ENCODE data around the gene NCKAP5.

The NCKAP5 gene

GRCh38 chr2:132668189-132668823 is 900.0 kb downstream of the NCKAP5 start:
- H3K4me3 ChIP-seq (ENCODE audit: low read length) = no peak overlapping the region
- no peak for DNase-seq (ENCODE audit: low read depth)
- TF ChIP-seq CTCF (IDR thresholded peaks at IDR 0.05; ENCODE audit: insufficient read depth, low read depth, low read length, missing control alignments) = no peak

- no peak for TF ChIP-seq CTCF (IDR thresholded peaks at IDR 0.05; ENCODE audit: insufficient read depth, low read depth, low read length, missing control alignments)
- DNase-seq (ENCODE audit: low read depth) = no peak
- no peak overlapping the region for H3K4me3 ChIP-seq (ENCODE audit: low read length)
Observed at GRCh38 chr2:132667706-132668105, 900.6 kb downstream of the NCKAP5 start.

- no peak for DNase-seq (ENCODE audit: low read depth)
- TF ChIP-seq CTCF (IDR thresholded peaks at IDR 0.05; ENCODE audit: insufficient read depth, low read depth, low read length, missing control alignments) = no peak
Observed at GRCh38 chr2:132665401-132666140, 902.7 kb downstream of the NCKAP5 start.

GRCh38 chr2:132664096-132664495 is 904.2 kb downstream of the NCKAP5 start:
- DNase-seq (ENCODE audit: low read depth) = no peak
- no peak for TF ChIP-seq CTCF (IDR thresholded peaks at IDR 0.05; ENCODE audit: insufficient read depth, low read depth, low read length, missing control alignments)
- no peak overlapping the region for H3K4me3 ChIP-seq (ENCODE audit: low read length)

More at GRCh38 chr2:132665401-132666140, 902.7 kb downstream of the NCKAP5 start:
- H3K4me3 ChIP-seq (ENCODE audit: low read length) = no peak overlapping the region

- H3K4me3 ChIP-seq (ENCODE audit: low read length) = no peak overlapping the region
- no peak for DNase-seq (ENCODE audit: low read depth)
- no peak for TF ChIP-seq CTCF (IDR thresholded peaks at IDR 0.05; ENCODE audit: insufficient read depth, low read depth, low read length, missing control alignments)
Observed at GRCh38 chr2:132662732-132663131, 905.5 kb downstream of the NCKAP5 start.

GRCh38 chr2:132659331-132659730 is 908.9 kb downstream of the NCKAP5 start:
- no peak for TF ChIP-seq CTCF (IDR thresholded peaks at IDR 0.05; ENCODE audit: insufficient read depth, low read depth, low read length, missing control alignments)
- DNase-seq (ENCODE audit: low read depth) = no peak
- no peak overlapping the region for H3K4me3 ChIP-seq (ENCODE audit: low read length)
